GM18511 (cell line): ENCODE data around the gene CEACAM20.
"Not testable (repeated sequence)": the region's sequence is repeated elsewhere in the genome, so short reads cannot be mapped to it uniquely, and the experiment has no call there.

ENCODE experiments used
- ATAC-seq: cut with Tn5 transposase; IDR thresholded peaks from one replicate; pipeline ENCODE4 v1.9.1; 2021; ENCODE audit warnings: mild to moderate bottlenecking, moderate library complexity; ENCODE audit not compliant: unreplicated experiment

The CEACAM20 gene

GRCh38 chr19:44549507-44549906, 20.0 kb upstream of the CEACAM20 start:
- no peak for ATAC-seq

GRCh38 chr19:44548736-44549135, 19.3 kb upstream of the CEACAM20 start:
- ATAC-seq, result no peak

- ATAC-seq, result no peak
Measured at GRCh38 chr19:44544031-44544430, 14.6 kb upstream of the CEACAM20 start.

GRCh38 chr19:44542671-44543070, 13.2 kb upstream of the CEACAM20 start:
- no peak for ATAC-seq

DNA sequence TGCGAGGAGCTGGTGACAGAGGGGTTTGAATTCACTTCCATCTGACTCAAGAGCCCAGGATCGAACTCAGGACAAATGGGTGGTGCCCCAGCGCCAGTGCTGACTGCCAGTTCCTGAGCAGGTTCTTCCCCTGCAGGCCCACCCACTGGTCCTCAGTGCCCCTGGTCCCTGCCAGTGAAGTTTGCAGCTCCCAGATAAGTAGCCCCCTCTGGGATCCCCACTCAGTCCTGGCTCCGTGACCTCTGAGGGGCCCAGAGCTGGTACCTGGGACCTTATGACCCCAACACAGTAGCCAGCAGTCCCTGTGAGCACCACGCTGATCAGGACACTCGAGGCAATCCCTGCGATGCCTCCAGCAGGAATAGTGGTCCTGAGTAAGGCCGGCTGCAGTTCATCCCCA, 11.3 kb upstream of the CEACAM20 start:
- ATAC-seq, result no peak

GRCh38 chr19:44539991-44540390, 10.5 kb upstream of the CEACAM20 start:
- ATAC-seq, result no peak

DNA sequence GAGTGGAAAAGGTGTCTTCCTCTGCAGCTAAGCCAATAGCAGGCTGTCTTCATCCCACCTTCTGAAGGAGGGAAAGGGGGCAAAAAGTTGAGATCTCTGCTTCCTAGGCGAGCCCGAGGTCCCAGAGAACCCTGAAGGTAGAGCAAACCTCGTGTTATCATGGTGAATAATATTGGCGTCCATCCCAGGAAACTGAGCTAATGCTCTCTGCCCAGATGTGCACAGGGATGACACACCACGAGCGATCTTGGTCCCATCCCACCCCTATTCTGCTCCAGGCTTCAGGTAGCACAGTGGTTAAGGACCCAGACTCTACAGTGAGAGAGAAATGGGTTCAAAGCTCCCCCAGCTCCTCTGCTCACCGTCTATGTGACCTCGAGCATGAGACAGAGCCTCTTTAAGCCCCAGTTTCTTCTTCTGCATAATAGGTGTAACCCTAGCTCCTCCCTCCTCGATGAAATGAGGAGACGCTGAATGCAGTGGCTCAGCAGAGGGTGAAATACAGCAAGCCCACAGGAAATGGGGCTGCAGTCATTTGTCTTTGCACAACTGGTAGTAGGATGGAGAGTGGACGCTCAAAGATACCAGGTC, 9.9 kb upstream of the CEACAM20 start:
- no peak for ATAC-seq

DNA sequence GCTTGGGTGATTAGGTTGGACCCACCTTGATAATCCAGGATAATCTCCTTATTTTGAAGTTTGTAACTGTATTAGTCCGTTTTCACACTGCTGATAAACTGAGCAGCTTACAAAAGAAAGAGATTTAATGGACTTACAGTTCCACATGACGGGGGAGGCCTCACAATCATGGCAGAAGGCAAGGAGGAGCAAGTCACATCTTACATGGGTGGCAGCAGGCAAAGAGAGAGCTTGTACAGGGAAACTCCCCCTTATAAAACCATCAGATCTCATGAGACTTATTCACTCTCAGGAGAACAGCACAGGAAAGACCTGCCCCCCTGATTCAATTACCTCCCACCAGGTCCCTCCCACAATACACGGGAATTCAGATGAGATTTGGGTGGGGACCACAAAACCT, 5.9 kb upstream of the CEACAM20 start:
- not testable (repeated sequence) for ATAC-seq

- no peak for ATAC-seq
Measured at GRCh38 chr19:44532819-44533218, 3.3 kb upstream of the CEACAM20 start.

GRCh38 chr19:44530777-44531176, 1.3 kb upstream of the CEACAM20 start:
- ATAC-seq, result no peak

- no peak for ATAC-seq
Measured at GRCh38 chr19:44527554-44527953, 1.9 kb downstream of the CEACAM20 start.

GRCh38 chr19:44525721-44526430, 3.6 kb downstream of the CEACAM20 start:
- no peak for ATAC-seq

- no peak for ATAC-seq
Measured at GRCh38 chr19:44521370-44521769, 8.1 kb downstream of the CEACAM20 start.

GRCh38 chr19:44517146-44517545, 12.3 kb downstream of the CEACAM20 start:
- ATAC-seq, result no peak

DNA sequence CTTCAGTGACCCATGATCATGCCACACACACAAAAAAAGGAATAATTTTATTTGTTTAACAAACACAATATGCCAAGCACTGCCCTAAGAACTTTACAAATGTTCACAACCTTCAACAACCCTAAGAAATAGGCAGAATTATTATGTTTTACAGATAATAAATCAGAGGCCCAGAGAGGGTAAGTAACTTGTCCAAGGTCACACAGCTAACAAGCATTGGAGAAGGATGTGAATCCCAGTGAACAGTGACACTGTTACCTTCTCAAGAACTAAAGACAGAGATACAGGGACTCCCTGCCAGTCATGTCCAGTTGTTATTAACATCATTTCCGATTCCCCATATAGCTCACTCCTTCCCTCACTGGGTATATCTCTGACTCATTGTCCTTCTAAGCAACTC, 13.6 kb downstream of the CEACAM20 start:
- no peak for ATAC-seq

DNA sequence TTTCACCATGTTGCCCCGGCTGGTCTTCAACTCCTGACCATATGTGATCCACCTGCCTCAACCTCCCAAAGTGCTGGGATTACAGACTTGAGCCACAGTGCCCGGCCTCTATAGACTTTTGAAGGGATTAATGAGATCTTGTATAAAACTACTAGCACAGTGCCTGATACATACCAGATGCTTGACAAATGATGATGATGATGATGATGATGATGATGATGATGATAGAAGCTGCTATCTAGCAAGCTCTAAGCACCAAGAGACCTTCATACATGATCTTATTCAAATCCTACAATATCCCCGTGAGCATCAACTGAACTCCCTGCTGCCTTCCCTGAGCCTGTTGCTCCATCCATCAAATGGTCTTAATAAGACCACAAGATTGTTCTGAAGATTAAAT, 14.4 kb downstream of the CEACAM20 start:
- no peak for ATAC-seq

GRCh38 chr19:44512326-44513298, 16.9 kb downstream of the CEACAM20 start:
- ATAC-seq, result no peak

- ATAC-seq, result no peak
Measured at GRCh38 chr19:44509478-44509877, 20.0 kb downstream of the CEACAM20 start.

- ATAC-seq, result peak; percentile 93
Measured at GRCh38 chr19:44499962-44500949, 29.2 kb downstream of the CEACAM20 start, which contains the start of gene ZNF180. Gene ZNF180 (minus strand): TSS chr19:44500522. CDS start chr19:44497334, 3,188 bp downstream.

GRCh38 chr19:44499559-44499958, 29.9 kb downstream of the CEACAM20 start:
- ATAC-seq, result no peak
